HG03064 (cell line): Measurements from ENCODE around the gene WDPCP.
"Not testable (repeated sequence)": the region's sequence is repeated elsewhere in the genome, so short reads cannot be mapped to it uniquely, and the experiment has no call there.

Experiments
- ATAC-seq: cut with Tn5 transposase; IDR thresholded peaks from one replicate; pipeline ENCODE4 v1.9.1; 2021; ENCODE audit warnings: low read depth; ENCODE audit not compliant: unreplicated experiment

WDPCP gene

GRCh38 chr2:63131196-63131595 lies 457.1 kb downstream of the WDPCP start:
- no peak for ATAC-seq

- ATAC-seq, result no peak
Measured at GRCh38 chr2:63127594-63127993, 460.7 kb downstream of the WDPCP start.

GRCh38 chr2:63124850-63125249 lies 463.4 kb downstream of the WDPCP start:
- peak; percentile 80 for ATAC-seq

GRCh38 chr2:63124218-63124617 lies 464.1 kb downstream of the WDPCP start:
- ATAC-seq, result no peak

GRCh38 chr2:63122921-63123320 lies 465.4 kb downstream of the WDPCP start:
- ATAC-seq, result no peak

- ATAC-seq, result no peak
Measured at GRCh38 chr2:63121055-63121834, 467.0 kb downstream of the WDPCP start.

GRCh38 chr2:63118821-63119220 lies 469.5 kb downstream of the WDPCP start:
- ATAC-seq, result no peak

GRCh38 chr2:63104482-63104881 lies 483.8 kb downstream of the WDPCP start:
- ATAC-seq, result no peak

- ATAC-seq, result no peak
Measured at GRCh38 chr2:63101954-63102353, 486.3 kb downstream of the WDPCP start.

GRCh38 chr2:63099032-63099431 lies 489.2 kb downstream of the WDPCP start:
- no peak for ATAC-seq

GRCh38 chr2:63096491-63096890 lies 491.8 kb downstream of the WDPCP start:
- ATAC-seq, result no peak

GRCh38 chr2:63093502-63093901 lies 494.8 kb downstream of the WDPCP start:
- ATAC-seq, result no peak

GRCh38 chr2:63092857-63093256 lies 495.4 kb downstream of the WDPCP start:
- ATAC-seq, result no peak

GRCh38 chr2:63092401-63092800 lies 495.9 kb downstream of the WDPCP start:
- ATAC-seq, result no peak

- ATAC-seq, result no peak
Measured at GRCh38 chr2:63086687-63087086, 501.6 kb downstream of the WDPCP start.

GRCh38 chr2:63081404-63081803 lies 506.9 kb downstream of the WDPCP start:
- ATAC-seq, result no peak

- no peak for ATAC-seq
Measured at GRCh38 chr2:63078852-63079606, 509.2 kb downstream of the WDPCP start.

GRCh38 chr2:63074399-63074798 lies 513.9 kb downstream of the WDPCP start:
- not testable (repeated sequence) for ATAC-seq

GRCh38 chr2:63073994-63074393 lies 514.3 kb downstream of the WDPCP start:
- ATAC-seq, result no peak

GRCh38 chr2:63071664-63072063 lies 516.6 kb downstream of the WDPCP start:
- ATAC-seq, result no peak
